Measurements from ENCODE around the gene EZH1. TPM values are rescaled to one million over a fixed set of nuclear protein-coding genes. Genes with fewer than 3 reads are reported as not detected.

EZH1 gene
- total and polyA plus RNA-seq, 10 of the 15 experiments (the other 5 are each of a cell fraction or from before 2014, with no cell fraction given) = 6.1 to 43.3 (median 16.8) TPM

GRCh38 chr17:42778570-42778969 is 33.7 kb upstream of the EZH1 start:
- intact Hi-C loops (cut with micrococcal nuclease; ENCODE audit: unreplicated experiment) = no loop called here
- H3K4me3 ChIP-seq = no peak overlapping the region
- no peak for ATAC-seq
- DNase-seq (ENCODE audit: low read depth, low spot score) = no peak
- peaks cover 5 to 7% of the 10 kb centered on the region in 2 experiments; a peak in 3 of 4 replicates for H3K36me3 ChIP-seq (ENCODE audit: control insufficient read depth in 2 of 2, insufficient read depth in 2 of 2, low read length in 1 of 2)
- no peaks in the 10 kb centered on the region; the same call in 1 of the 2 replicates for H4K20me1 ChIP-seq (ENCODE audit: control insufficient read depth, insufficient read depth)
- no peak for FAIRE-seq
- ChIA-PET POLR2A (no interaction called here), RAD21 (ENCODE audit: unreplicated experiment) (no interaction called here), SMC1A (ENCODE audit: uncharacterized antibody, unreplicated experiment) (interaction anchor here (0.6 kb wide), 1 partner anchor 133 kb away, joined by 3 read pairs; no protein-coding TSS in a partner anchor), CTCF (interaction anchor here (0.6 to 2.2 kb wide), 3 partner anchors 15 to 75 kb away, joined by 3 to 8 read pairs (median 7); partner anchors contain the start of gene BECN1)
- no peak overlapping the region for H3K9ac ChIP-seq (ENCODE audit: control insufficient read depth, insufficient read depth, low read length)
- peaks cover 21% of the 10 kb centered on the region for H3K4me1 ChIP-seq (ENCODE audit: control insufficient read depth, insufficient read depth, low read length)
- H3K4me2 ChIP-seq (ENCODE audit: control insufficient read depth, insufficient read depth) = no peak overlapping the region
- in situ Hi-C loops (cut with MboI) = no loop called here
- no peak for TF ChIP-seq EP300 (IDR thresholded peaks at IDR 0.05; ENCODE audit: borderline replicate concordance in 1 of 2, control insufficient read depth in 1 of 2, low read depth in 2 of 2, low read length in 2 of 2)
- TF ChIP-seq JUND (IDR thresholded peaks at IDR 0.05; ENCODE audit: low read depth, low read length) = no peak
- no peak for TF ChIP-seq ZNF207 (IDR thresholded peaks at IDR 0.05; ENCODE audit: borderline replicate concordance)
- TF ChIP-seq SKIL (IDR thresholded peaks at IDR 0.05; ENCODE audit: low read depth, poor library complexity, severe bottlenecking) = no peak
- no peak for TF ChIP-seq SP1 (IDR thresholded peaks at IDR 0.05; ENCODE audit: low read depth, low read length)
- no peak for TF ChIP-seq MYC (IDR thresholded peaks at IDR 0.05; ENCODE audit: insufficient read depth, insufficient read length, insufficient replicate concordance, low read length, severe bottlenecking)
- no peak for TF ChIP-seq YY1 (IDR thresholded peaks at IDR 0.05; ENCODE audit: low read depth, low read length)
- TF ChIP-seq HDGF (IDR thresholded peaks at IDR 0.05) = no peak
- no peak for TF ChIP-seq HCFC1 (IDR thresholded peaks at IDR 0.05; ENCODE audit: low read length)
- no peak for TF ChIP-seq TCF12 (IDR thresholded peaks at IDR 0.05; ENCODE audit: low read depth, low read length)
- no peak for TF ChIP-seq NBN (IDR thresholded peaks at IDR 0.05)
- no peak for TF ChIP-seq CBX3 (IDR thresholded peaks at IDR 0.05; ENCODE audit: borderline replicate concordance, low read depth)
- WGBS (ENCODE audit: insufficient coverage, insufficient replicate concordance, low lambda C conversion rate, missing lambda C conversion rate) = 87% methylated on average over 5 of the region's 5 CpGs
- BruUV-seq (replicated peaks) = no TSS peak
- no peaks in the 10 kb centered on the region for H3K9me3 ChIP-seq (replicated peaks; ENCODE audit: control insufficient read depth, insufficient read depth, low read length)
- H3K27me3 ChIP-seq (replicated peaks in 1 of 2; ENCODE audit: control insufficient read depth in 2 of 2, insufficient read depth in 2 of 2, low read length in 1 of 2) = peaks cover 0 to 7% of the 10 kb centered on the region in 2 experiments; a peak in 1 of 4 replicates
- peaks cover 6% of the 10 kb centered on the region for H3K79me2 ChIP-seq (ENCODE audit: control insufficient read depth, insufficient read depth, low read length)
- H3K27ac ChIP-seq (ENCODE audit: control insufficient read depth, insufficient read depth) = no peak overlapping the region
- no peak overlapping the region for H2AFZ ChIP-seq (ENCODE audit: control insufficient read depth, low read depth, low read length)

Data from GM12878 (cell line).